C4-2B (cell line): ENCODE data around the gene CD164L2.

ENCODE experiments used
- CTCF ChIP-seq: fragments of 450-650 bp; conservative IDR thresholded peaks from 2 replicates; pipeline ENCODE4 v1.5.1; 2017; ENCODE audit warnings: mild to moderate bottlenecking
- ZFX ChIP-seq: fragments of 450-650 bp; IDR thresholded peaks from 2 replicates; pipeline ENCODE4 v1.6.1; 2017

GRCh38 chr1:27388337-27389005 is 5.3 kb upstream of the CD164L2 start:
- TF ChIP-seq CTCF (peak; percentile 95), ZFX (no peak)
